Heart left ventricle (tissue), 13 donors: ENCODE results near the gene CFL1.

Experiments
- CTCF ChIP-seq, 12 donors: fragments of 200-600 bp; sonication (generic) in 4 of 12; IDR thresholded peaks; one replicate each; pipeline versions ENCODE4 v1.5.0 to v1.8.0; 2018 to 2022; ENCODE audit warnings: antibody characterized with exemption in 12 of 12, mild to moderate bottlenecking in 5 of 12
- POLR2A ChIP-seq, 2 donors: fragments of 450-650 bp; IDR thresholded peaks; one replicate each; pipeline ENCODE4 v1.6.1; 2017; ENCODE audit warnings: antibody characterized with exemption in 2 of 2, mild to moderate bottlenecking in 2 of 2, moderate library complexity in 2 of 2
- donor health status: ischemic (EF 13 %, LVEDD 7.1; RV severe dilation, severe dysfunction).
- donor health status: DM: no; HTN: yes; CAD: no.
- donor health status: DM: no; HTN: no; CAD: no.
- donor health status: ischemic (EF 25% LVEDD 6.9; RV normal size, moderate dysfunction).
- donor health status: ischemic (EF 25% LVEDD 5.7; RV mildly dilated, moderate dysfunction).
- donor health status: ischemic (EF 35%, LVEDD 5.7; RV mildly dilated, moderate dysfunction).
- donor health status: nonischemic (EF 11% LVEDD 7.7; RV severe dilation, severe dysfunction).
- donor health status: DM: yes; HTN: yes; CAD: no.
- donor health status: PGD.
- donor health status: ischemic (EF 29% LVEDD 5.4; RV normal size, mild dysfunction).
- donor health status: nonischemic (EF 23%, LVEDD 6.1; RV moderate dilation, normal function).

DNA sequence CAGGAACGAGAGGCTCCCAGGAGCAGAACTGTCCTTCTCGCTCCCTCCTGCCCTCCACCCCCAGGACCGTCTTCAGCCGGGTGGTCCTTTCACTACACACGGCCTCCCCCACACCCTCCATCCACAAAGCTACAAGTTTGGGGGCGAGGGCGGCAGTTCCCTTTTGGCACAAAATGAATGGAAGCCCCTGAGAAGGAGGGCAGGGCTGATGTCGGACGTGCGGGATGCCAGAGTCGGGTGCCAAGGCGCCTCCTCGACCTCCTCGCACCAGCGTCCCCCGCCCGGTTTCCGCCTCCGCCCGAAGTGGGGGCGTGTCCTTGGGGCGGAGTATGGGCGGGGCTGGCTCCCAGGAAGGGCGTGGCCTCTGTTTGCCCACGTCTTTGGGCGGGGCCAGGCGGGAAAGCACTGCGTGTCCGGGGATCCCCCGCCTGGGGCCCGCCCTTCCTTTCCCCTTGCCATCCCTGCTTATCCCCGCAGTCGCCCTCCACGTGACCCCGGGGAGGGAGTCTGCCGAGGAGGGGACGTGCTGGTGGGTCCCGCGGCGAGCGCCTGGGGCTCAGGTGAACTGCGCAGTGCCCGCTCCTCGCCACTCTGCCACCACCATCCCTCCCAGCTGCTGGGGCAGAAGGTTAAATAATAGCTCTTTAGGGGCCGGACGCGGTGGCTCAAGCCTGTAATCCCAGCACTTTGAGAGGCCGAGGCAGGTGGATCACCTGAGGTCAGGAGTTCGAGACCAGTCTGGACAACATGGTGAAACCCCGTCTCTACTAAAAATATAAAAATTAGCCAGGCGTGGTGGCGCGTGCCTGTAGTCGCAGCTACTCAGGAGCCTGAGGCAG lies 15.6 kb upstream of the CFL1 start:
- TF ChIP-seq CTCF (IDR thresholded peaks at IDR 0.05) (no peak), POLR2A (IDR thresholded peaks at IDR 0.05) (peak; percentile 52 to 91)
